HG02840 (cell line): ENCODE data around the gene TSHZ1.

Experiments
- ATAC-seq: cut with Tn5 transposase; IDR thresholded peaks from one replicate; pipeline ENCODE4 v1.9.1; 2021; ENCODE audit warnings: mild to moderate bottlenecking, moderate library complexity, moderate number of reproducible peaks; ENCODE audit not compliant: unreplicated experiment, low FRiP score

Gene TSHZ1

GRCh38 chr18:75207310-75208154 is 3.1 kb upstream of the TSHZ1 start:
- no peak for ATAC-seq

- peak; percentile 0 for ATAC-seq
Observed at GRCh38 chr18:75208155-75208835, 2.3 kb upstream of the TSHZ1 start.

- peak; percentile 28 for ATAC-seq
Observed at GRCh38 chr18:75208836-75209128, 1.8 kb upstream of the TSHZ1 start.

GRCh38 chr18:75209129-75209950 is 1.3 kb upstream of the TSHZ1 start, which contains the start of gene PTGR3:
Gene PTGR3 (minus strand): TSS chr18:75209139. CDS start chr18:75209058, 81 bp downstream.
- ATAC-seq, result peak; percentile 47

- no peak for ATAC-seq
Observed at GRCh38 chr18:75209951-75210258, 692 bp upstream of the TSHZ1 start.

- no peak for ATAC-seq
Observed at GRCh38 chr18:75211002-75211621, 515 bp downstream of the TSHZ1 start.

- ATAC-seq, result no peak
Observed at GRCh38 chr18:75211626-75211952, 992 bp downstream of the TSHZ1 start.

GRCh38 chr18:75211953-75212750 is 1.6 kb downstream of the TSHZ1 start:
- no peak for ATAC-seq

GRCh38 chr18:75212751-75213090 is 2.1 kb downstream of the TSHZ1 start:
- ATAC-seq, result no peak

- no peak for ATAC-seq
Observed at GRCh38 chr18:75213611-75214331, 3.2 kb downstream of the TSHZ1 start.

- ATAC-seq, result no peak
Observed at GRCh38 chr18:75214332-75214690, 3.7 kb downstream of the TSHZ1 start.

GRCh38 chr18:75214766-75215510 is 4.3 kb downstream of the TSHZ1 start:
- no peak for ATAC-seq

- ATAC-seq, result no peak
Observed at GRCh38 chr18:75215663-75216062, 5.1 kb downstream of the TSHZ1 start.

- no peak for ATAC-seq
Observed at GRCh38 chr18:75216212-75216910, 5.8 kb downstream of the TSHZ1 start.

- ATAC-seq, result no peak
Observed at GRCh38 chr18:75216911-75217689, 6.5 kb downstream of the TSHZ1 start.

- ATAC-seq, result no peak
Observed at GRCh38 chr18:75218065-75218923, 7.7 kb downstream of the TSHZ1 start.
